NCI-H748 treated with DMSO at 0.1 percent for 48 hours (cell line): ENCODE data around the gene RSF1.
A peak's percentile ranks its signal among the peaks of the same experiment; 100 is the strongest.

ENCODE experiments used
- DNase-seq: peaks from one replicate; lab custom pipeline; 2025; lab: John Stamatoyannopoulos, UW

The RSF1 gene

GRCh38 chr11:77619576-77620198 lies 200.8 kb downstream of the RSF1 start:
- DNase-seq = peak; percentile 7

GRCh38 chr11:77617892-77618291 lies 202.6 kb downstream of the RSF1 start:
- no peak for DNase-seq

GRCh38 chr11:77611921-77612320 lies 208.6 kb downstream of the RSF1 start:
- DNase-seq = no peak
